ENCODE results near the gene SNX3. TPM values are rescaled to one million over a fixed set of nuclear protein-coding genes. Genes with fewer than 3 reads are reported as not detected.
A peak's percentile ranks its signal among the peaks of the same experiment; 100 is the strongest.

The SNX3 gene
- total RNA-seq, 1 donor from 2014 or later: 274 TPM

- DNase-seq (ENCODE audit: missing footprints): no peak
- intact Hi-C loops (cut with DNase I): no loop called here
- ATAC-seq: no peak
Observed at GRCh38 chr6:108176281-108177089, 84.4 kb downstream of the SNX3 start.

- DNase-seq (ENCODE audit: missing footprints): no peak
- intact Hi-C loops (cut with DNase I): no loop called here
- ATAC-seq: no peak
Observed at GRCh38 chr6:108175592-108176279, 85.1 kb downstream of the SNX3 start.

- intact Hi-C loops (cut with DNase I): no loop called here
- DNase-seq (ENCODE audit: missing footprints) (no peak), ATAC-seq (no peak)
Observed at GRCh38 chr6:108175176-108175591, 85.7 kb downstream of the SNX3 start.

- no peak for ATAC-seq
- intact Hi-C loops (cut with DNase I): loop anchor here (5.0 kb wide), 1 partner anchor 57 kb away; no protein-coding TSS in a partner anchor
Observed at GRCh38 chr6:108174371-108175175, 86.3 kb downstream of the SNX3 start.

GRCh38 chr6:108171918-108172516 is 88.8 kb downstream of the SNX3 start:
- intact Hi-C loops (cut with DNase I): loop anchor here (5.0 kb wide), 1 partner anchor 55 kb away; no protein-coding TSS in a partner anchor
- ATAC-seq (no peak), DNase-seq (ENCODE audit: missing footprints) (no peak)

More at GRCh38 chr6:108174371-108175175, 86.3 kb downstream of the SNX3 start:
- DNase-seq (ENCODE audit: missing footprints): no peak

GRCh38 chr6:108171291-108171917 is 89.4 kb downstream of the SNX3 start:
- intact Hi-C loops (cut with DNase I): loop anchor here (5.0 kb wide), 1 partner anchor 54 kb away; no protein-coding TSS in a partner anchor
- ATAC-seq: no peak
- DNase-seq (ENCODE audit: missing footprints): no peak

- ATAC-seq (no peak), DNase-seq (ENCODE audit: missing footprints) (no peak)
- intact Hi-C loops (cut with DNase I): loop anchor here (5.0 kb wide), 1 partner anchor 53 kb away; no protein-coding TSS in a partner anchor
Observed at GRCh38 chr6:108170332-108171290, 90.2 kb downstream of the SNX3 start.

GRCh38 chr6:108169464-108170331 is 91.1 kb downstream of the SNX3 start:
- ATAC-seq (no peak), DNase-seq (ENCODE audit: missing footprints) (no peak)
- intact Hi-C loops (cut with DNase I): loop anchor here (5.0 kb wide), 1 partner anchor 52 kb away; no protein-coding TSS in a partner anchor

- DNase-seq (ENCODE audit: missing footprints) (no peak), ATAC-seq (peak; percentile 72)
- intact Hi-C loops (cut with DNase I): no loop called here
Observed at GRCh38 chr6:108168501-108169463, 92.1 kb downstream of the SNX3 start.

GRCh38 chr6:108168090-108168463 is 92.8 kb downstream of the SNX3 start:
- intact Hi-C loops (cut with DNase I): no loop called here
- ATAC-seq (no peak), DNase-seq (ENCODE audit: missing footprints) (no peak)

- intact Hi-C loops (cut with DNase I): no loop called here
- DNase-seq (ENCODE audit: missing footprints) (no peak), ATAC-seq (no peak)
Observed at GRCh38 chr6:108167449-108168089, 93.3 kb downstream of the SNX3 start.

- intact Hi-C loops (cut with DNase I): no loop called here
- ATAC-seq (no peak), DNase-seq (ENCODE audit: missing footprints) (no peak)
Observed at GRCh38 chr6:108166664-108167448, 94.0 kb downstream of the SNX3 start.

GRCh38 chr6:108165714-108166663 is 94.9 kb downstream of the SNX3 start, which contains the start of gene NR2E1:
TSS of gene NR2E1 (plus strand) at chr6:108166022. CDS start at chr6:108166766, 744 bp downstream.
- DNase-seq (ENCODE audit: missing footprints) (no peak), ATAC-seq (no peak)
- intact Hi-C loops (cut with DNase I): no loop called here

All from Right ventricle myocardium inferior (tissue), 1 donor.